Epidermal melanocyte (primary cell): Measurements from ENCODE around the gene CCDC160.

Experiments
- DNase-seq: peaks from one replicate; pipeline ENCODE4 v3.0.0; 2011; ENCODE audit warnings: low spot score; ENCODE audit not compliant: insufficient read length

The CCDC160 gene

GRCh38 chrX:134294548-134294947, 57.6 kb downstream of the CCDC160 start:
- no peak for DNase-seq
